NCI-H1417 treated with DMSO at 0.1 percent for 48 hours (cell line): ENCODE measurements around the gene SLFN12L.
A peak's percentile ranks its signal among the peaks of the same experiment; 100 is the strongest.
"Not testable (repeated sequence)": the region's sequence is repeated elsewhere in the genome, so short reads cannot be mapped to it uniquely, and the experiment has no call there.

Experiments
- DNase-seq: peaks from one replicate; lab custom pipeline; 2025; lab: John Stamatoyannopoulos, UW

The SLFN12L gene

DNA sequence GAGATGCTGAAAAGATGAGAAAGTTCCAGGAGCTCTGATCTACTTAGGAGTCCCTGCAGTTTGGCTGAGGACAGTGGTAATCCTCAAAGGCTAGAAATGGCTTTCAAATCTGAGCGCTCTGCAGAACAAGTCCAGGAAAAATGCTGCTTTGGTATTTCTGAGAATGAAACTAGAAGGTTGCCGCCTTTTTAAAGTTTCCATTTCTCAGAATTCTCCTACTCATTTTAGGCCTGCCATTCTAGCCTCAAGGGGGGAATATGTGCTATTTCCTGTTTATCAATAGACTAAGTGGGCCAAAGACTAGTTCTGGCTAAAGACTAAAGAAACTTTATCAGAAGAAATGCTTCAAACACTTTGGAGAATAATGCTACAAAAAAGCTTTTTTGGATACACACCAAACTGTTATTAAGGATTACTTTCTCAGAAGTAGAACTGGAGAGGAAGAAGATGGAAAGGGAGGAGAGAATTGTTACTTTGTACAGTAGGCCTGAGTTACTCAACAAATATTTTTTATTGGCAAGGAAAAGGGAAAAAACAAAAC lies at the start of gene SLFN12L:
SLFN12L (minus strand) TSS at position 78 of the 541 bp plus-strand sequence. CDS start 15,314 bp downstream, outside the sequence.
- DNase-seq, result no peak

DNA sequence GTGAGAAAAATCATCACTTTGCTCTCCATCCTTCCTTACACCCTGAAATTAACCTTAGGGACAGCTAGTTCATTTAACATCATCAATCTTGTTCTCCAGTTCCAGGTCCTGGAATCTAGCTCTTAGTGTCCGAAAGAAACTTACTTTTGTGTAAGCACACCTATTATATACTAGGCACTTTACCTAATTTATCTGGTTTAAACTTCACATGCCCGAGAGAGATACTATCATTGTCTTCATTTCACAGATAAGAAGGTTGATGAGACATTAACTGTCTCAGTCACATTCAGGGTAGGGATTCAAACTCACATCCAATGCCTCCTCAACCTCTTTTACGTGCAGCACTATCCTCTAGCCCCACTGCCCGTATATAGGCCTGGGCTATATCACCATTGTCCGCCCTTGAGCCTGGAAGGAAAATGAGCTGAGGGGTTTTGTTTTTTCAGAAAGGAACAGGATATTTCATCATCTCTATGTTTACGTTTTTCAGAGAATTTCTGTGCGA lies 49.1 kb upstream of the SLFN12L start:
- DNase-seq, result no peak

GRCh38 chr17:35584061-35584460 lies 46.6 kb upstream of the SLFN12L start:
- no peak for DNase-seq

DNA sequence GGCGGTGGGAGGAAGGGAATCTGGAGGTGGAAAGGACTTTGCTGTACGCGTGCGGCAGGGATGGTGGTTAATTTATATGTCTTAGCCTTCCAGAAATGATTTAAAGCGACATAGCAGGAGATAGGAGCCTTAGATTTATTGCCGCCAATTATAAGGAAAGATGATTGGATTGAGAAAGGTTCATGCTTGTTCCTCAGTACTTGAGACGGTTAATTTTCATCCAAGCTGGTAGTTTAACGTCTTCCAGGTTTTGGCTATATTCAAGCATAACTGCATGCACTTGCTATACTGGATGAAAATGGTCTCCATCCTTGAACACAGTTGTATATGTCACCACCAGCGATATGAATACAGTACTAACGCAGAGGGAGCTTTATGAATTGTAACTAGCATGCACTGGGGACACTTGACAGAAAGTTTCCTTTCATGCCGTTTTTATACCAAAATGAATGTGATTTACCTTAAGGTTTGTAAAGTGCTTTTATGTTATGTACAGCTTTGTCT lies 41.5 kb upstream of the SLFN12L start:
- DNase-seq, result no peak

GRCh38 chr17:35578197-35578928 lies 40.9 kb upstream of the SLFN12L start, which contains the start of gene PEX12:
PEX12 (minus strand) TSS chr17:35578571; CDS start chr17:35578021, 550 bp downstream.
- DNase-seq, result peak; percentile 65

- DNase-seq, result no peak
Measured at GRCh38 chr17:35577830-35578196, 40.3 kb upstream of the SLFN12L start.

DNA sequence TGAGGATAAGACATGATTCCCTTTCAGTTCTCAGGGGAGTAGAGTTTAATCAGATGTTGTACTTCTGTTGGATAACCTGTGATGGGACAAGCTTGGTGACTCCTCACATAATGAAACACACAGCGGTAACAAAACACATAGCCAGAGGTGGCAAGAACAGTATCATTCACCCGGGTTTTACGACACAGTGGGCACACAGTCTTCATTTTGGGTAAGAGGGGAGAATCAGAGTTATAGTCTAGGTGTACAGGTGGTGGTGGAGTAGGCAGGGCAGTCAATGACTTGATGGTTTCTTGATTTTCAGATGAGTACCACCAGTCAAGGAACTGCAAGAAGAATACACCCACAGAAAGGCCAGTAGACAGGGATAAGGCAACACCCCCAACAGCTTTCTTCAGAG lies 38.3 kb upstream of the SLFN12L start:
- no peak for DNase-seq

GRCh38 chr17:35569405-35569804 lies 31.9 kb upstream of the SLFN12L start:
- no peak for DNase-seq

DNA sequence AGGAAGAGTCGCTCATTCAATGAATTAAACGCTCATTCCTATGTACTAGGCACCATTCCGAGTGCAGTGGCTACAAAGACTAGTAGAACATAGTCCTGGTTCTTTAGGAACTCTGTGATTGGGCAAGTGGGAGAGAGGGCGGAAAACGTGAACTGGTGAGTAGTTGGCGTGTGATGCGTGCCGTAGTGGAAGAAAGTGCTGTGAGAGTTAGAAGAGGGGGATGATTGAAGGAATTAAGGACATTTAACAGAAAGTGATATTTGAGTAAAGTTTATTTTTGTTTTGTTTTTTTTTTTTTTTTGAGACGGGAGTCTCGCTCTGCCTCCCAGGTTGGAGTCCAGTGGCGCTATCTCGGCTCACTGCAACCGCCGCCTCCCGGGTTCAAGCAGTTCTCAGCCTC lies 31.1 kb upstream of the SLFN12L start:
- no peak for DNase-seq

DNA sequence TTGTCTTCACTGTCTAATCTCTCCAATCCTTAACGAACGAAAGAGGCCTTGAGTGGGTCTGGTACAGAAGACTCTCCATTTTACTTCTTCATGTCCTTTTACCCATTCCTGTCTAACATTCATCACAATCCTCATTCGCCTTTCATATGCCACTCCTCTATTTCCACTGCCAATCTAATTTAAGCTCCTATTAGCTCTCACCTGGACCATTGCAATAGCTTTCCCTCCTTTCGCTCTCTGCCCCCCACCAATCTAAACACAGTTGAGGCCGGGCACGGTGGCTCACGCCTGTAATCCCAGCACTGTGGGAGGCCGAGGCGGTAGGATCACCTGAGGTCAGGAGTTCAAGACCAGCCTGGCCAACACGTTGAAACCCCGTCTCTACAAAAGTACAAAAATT lies 29.5 kb upstream of the SLFN12L start:
- DNase-seq, result no peak

- DNase-seq, result not testable (repeated sequence)
Measured at GRCh38 chr17:35563181-35563580, 25.7 kb upstream of the SLFN12L start.

GRCh38 chr17:35560703-35561102 lies 23.2 kb upstream of the SLFN12L start, which contains the start of gene SLFN14:
SLFN14 (minus strand) TSS chr17:35560819; CDS start chr17:35558062, 2,757 bp downstream.
- no peak for DNase-seq

- no peak for DNase-seq
Measured at GRCh38 chr17:35559495-35560210, 22.2 kb upstream of the SLFN12L start.

- no peak for DNase-seq
Measured at GRCh38 chr17:35557353-35557752, 19.9 kb upstream of the SLFN12L start.

GRCh38 chr17:35555691-35556090 lies 18.2 kb upstream of the SLFN12L start:
- no peak for DNase-seq

GRCh38 chr17:35554668-35555067 lies 17.2 kb upstream of the SLFN12L start:
- no peak for DNase-seq

GRCh38 chr17:35553310-35553709 lies 15.8 kb upstream of the SLFN12L start:
- no peak for DNase-seq

- no peak for DNase-seq
Measured at GRCh38 chr17:35548978-35549377, 11.5 kb upstream of the SLFN12L start.

GRCh38 chr17:35548208-35548810 lies 10.8 kb upstream of the SLFN12L start:
- DNase-seq, result no peak

GRCh38 chr17:35546487-35546886 lies 9.0 kb upstream of the SLFN12L start:
- no peak for DNase-seq

DNA sequence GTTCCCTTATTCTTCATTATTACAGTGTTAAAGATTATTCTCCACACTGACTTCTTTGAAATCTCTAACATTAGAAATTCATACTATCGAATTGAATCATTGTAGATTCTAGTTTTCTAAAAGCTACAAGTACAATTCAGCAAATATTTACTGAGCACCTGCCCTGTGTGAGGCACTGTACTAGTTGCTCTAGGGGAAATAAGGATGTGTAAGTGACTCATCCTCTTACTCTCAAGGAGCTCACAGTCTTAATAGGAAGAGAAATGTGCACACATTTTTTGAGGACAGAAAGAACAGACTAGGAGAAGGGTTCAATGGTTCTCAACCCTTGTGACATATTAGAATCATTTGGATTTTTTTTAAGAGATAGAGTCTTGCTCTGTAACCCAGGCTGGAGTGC lies 7.7 kb upstream of the SLFN12L start:
- no peak for DNase-seq

GRCh38 chr17:35543856-35544255 lies 6.4 kb upstream of the SLFN12L start:
- DNase-seq, result no peak
